A673 (cell line): ENCODE measurements around the gene CHRNA4.

Experiments used
- CTCF ChIP-seq: fragments of 300-800, 200-600 bp; sonication (generic); conservative IDR thresholded peaks from 2 replicates; pipeline ENCODE4 v1.5.1; 2017; ENCODE audit warnings: low read depth, mild to moderate bottlenecking, antibody characterized with exemption, low read length, moderate library complexity, mixed read lengths
- EZH2 ChIP-seq: fragments of 200-600 bp; sonication (generic); IDR thresholded peaks from 2 replicates; pipeline ENCODE4 v1.6.1; 2017; ENCODE audit warnings: borderline replicate concordance, low read depth, mild to moderate bottlenecking, mixed read lengths, antibody characterized with exemption, low read length; ENCODE audit not compliant: poor library complexity, severe bottlenecking

- TF ChIP-seq EZH2 (no peak), CTCF (no peak)
Measured at GRCh38 chr20:63325021-63325471, 36.1 kb downstream of the CHRNA4 start.
